A673 (cell line): ENCODE results near the gene CAP2. TPM values are rescaled to one million over a fixed set of nuclear protein-coding genes. Genes with fewer than 3 reads are reported as not detected.

Experiments used
- BruUV-seq: library from RNA; stranded (reverse); fragments of 400-500 nt; replicated peaks from 2 replicates; lab custom pipeline; 2021; lab: Mats Ljungman, UMichigan
- CTCF ChIA-PET: fragments of 300-600 bp; sonication (Branson Sonifier 250); formaldehyde crosslinking; loops from one replicate; lab custom pipeline; 2022; ENCODE audit warnings: antibody characterized with exemption; lab: Charles Lee
- POLR2A ChIA-PET: fragments of 300-600 bp; sonication (Branson Sonifier 250); formaldehyde crosslinking; loops from one replicate; lab custom pipeline; 2022; ENCODE audit warnings: antibody characterized with exemption; ENCODE audit not compliant: low non-redundant PET; lab: Charles Lee
- DNase-seq: peaks from one replicate; pipeline ENCODE4 v3.0.0-alpha.2; 2015; ENCODE audit warnings: low spot score
- H3K27ac ChIP-seq: fragments of 200-600 bp; sonication (generic); 2 replicates; pipeline ENCODE4 v1.5.1; 2016; ENCODE audit warnings: mixed run types, low read depth, mild to moderate bottlenecking, mixed read lengths, antibody characterized with exemption, low read length; ENCODE audit not compliant: poor library complexity, severe bottlenecking
- H3K27me3 ChIP-seq: fragments of 200-600 bp; sonication (generic); replicated peaks from 2 replicates; pipeline ENCODE4 v1.6.1; 2017; ENCODE audit warnings: mixed run types, low read depth, mild to moderate bottlenecking, mixed read lengths, antibody characterized with exemption, low read length; ENCODE audit not compliant: insufficient read depth, poor library complexity
- H3K36me3 ChIP-seq: fragments of 200-600 bp; sonication (generic); 2 replicates; pipeline ENCODE4 v1.6.1; 2016; ENCODE audit warnings: mixed run types, mild to moderate bottlenecking, mixed read lengths, antibody characterized with exemption, low read length; ENCODE audit not compliant: insufficient read depth, poor library complexity, severe bottlenecking
- H3K4me1 ChIP-seq: fragments of 200-600 bp; sonication (generic); 2 replicates; pipeline ENCODE4 v1.6.1; 2017; ENCODE audit warnings: mixed run types, mild to moderate bottlenecking, mixed read lengths, antibody characterized with exemption, low read length; ENCODE audit not compliant: insufficient read depth, poor library complexity, severe bottlenecking
- H3K4me3 ChIP-seq: fragments of 200-600 bp; sonication (generic); 2 replicates; pipeline ENCODE4 v1.5.1; 2016; ENCODE audit warnings: low read depth, mixed run types, mild to moderate bottlenecking, mixed read lengths, low read length; ENCODE audit not compliant: poor library complexity, severe bottlenecking
- H3K9me3 ChIP-seq: fragments of 200-600 bp; sonication (generic); 2 replicates; pipeline ENCODE4 v1.6.1; 2016; ENCODE audit warnings: mixed run types, low read depth, mild to moderate bottlenecking, mixed read lengths, antibody characterized with exemption, low read length; ENCODE audit not compliant: poor library complexity, severe bottlenecking
- CTCF ChIP-seq: fragments of 300-800, 200-600 bp; sonication (generic); conservative IDR thresholded peaks from 2 replicates; pipeline ENCODE4 v1.5.1; 2017; ENCODE audit warnings: low read depth, mild to moderate bottlenecking, antibody characterized with exemption, low read length, moderate library complexity, mixed read lengths
- EZH2 ChIP-seq: fragments of 200-600 bp; sonication (generic); IDR thresholded peaks from 2 replicates; pipeline ENCODE4 v1.6.1; 2017; ENCODE audit warnings: borderline replicate concordance, low read depth, mild to moderate bottlenecking, mixed read lengths, antibody characterized with exemption, low read length; ENCODE audit not compliant: poor library complexity, severe bottlenecking
- intact Hi-C: fragments of 100-400 bp; cut with micrococcal nuclease; formaldehyde crosslinking; loops from one replicate; pipeline ENCODE4 v1.10.0; 2022; ENCODE audit not compliant: unreplicated experiment
- total RNA-seq: library from RNA; stranded (reverse); gene quantifications from 2 replicates; pipeline ENCODE4 v1.2.3, GENCODE V29; 2021

The CAP2 gene
- total RNA-seq, 1 experiment from 2014 or later: 20.8 TPM

GRCh38 chr6:17393892-17394631 is 667 bp downstream of the CAP2 start:
- no TSS peak for BruUV-seq
- Histone ChIP-seq H3K36me3 (no peaks in the 10 kb centered on the region), H3K4me1 (peaks cover 6% of the 10 kb centered on the region), H3K27ac (peak overlapping the region; percentile 76), H3K9me3 (no peaks in the 10 kb centered on the region), H3K4me3 (peak overlapping the region; percentile 84), H3K27me3 (no peaks in the 10 kb centered on the region)
- intact Hi-C loops: no loop called here
- peak; percentile 82 for DNase-seq
- CTCF ChIA-PET: interaction anchor here (0.7 to 1.4 kb wide), 2 partner anchors 185 to 190 kb away, joined by 3 to 14 read pairs; no protein-coding TSS in a partner anchor
- TF ChIP-seq EZH2: no peak
- no peak for TF ChIP-seq CTCF
- POLR2A ChIA-PET: interaction anchor here (0.7 kb wide), 1 partner anchor 77 kb away, joined by 16 read pairs; no protein-coding TSS in a partner anchor

- Histone ChIP-seq H3K27me3 (no peaks in the 10 kb centered on the region), H3K36me3 (no peaks in the 10 kb centered on the region), H3K4me3 (no peak overlapping the region), H3K27ac (peak overlapping the region; percentile 76), H3K9me3 (no peaks in the 10 kb centered on the region), H3K4me1 (peaks cover 6% of the 10 kb centered on the region)
- no peak for DNase-seq
- ChIA-PET POLR2A (no interaction called here), CTCF (no interaction called here)
- intact Hi-C loops: no loop called here
- TF ChIP-seq EZH2 (no peak), CTCF (no peak)
- no TSS peak for BruUV-seq
These were observed 1.7 kb downstream of the CAP2 start for GRCh38 chr6:17395112-17395511.

GRCh38 chr6:17396256-17396655 is 2.9 kb downstream of the CAP2 start:
- no peak for DNase-seq
- Histone ChIP-seq H3K4me3 (no peak overlapping the region), H3K9me3 (no peaks in the 10 kb centered on the region), H3K4me1 (peaks cover 6% of the 10 kb centered on the region), H3K36me3 (no peaks in the 10 kb centered on the region), H3K27me3 (no peaks in the 10 kb centered on the region), H3K27ac (no peak overlapping the region)
- no peak for TF ChIP-seq CTCF
- TF ChIP-seq EZH2: no peak
- intact Hi-C loops: no loop called here
- ChIA-PET POLR2A (no interaction called here), CTCF (no interaction called here)
- no TSS peak for BruUV-seq
